Endothelial cell of umbilical vein (primary cell): Measurements from ENCODE around the gene EVX2.

Source experiments
- EZH2 ChIP-seq: IDR thresholded peaks from 2 replicates; pipeline ENCODE4 v1.6.1; 2012; ENCODE audit warnings: borderline replicate concordance, low read depth, mild to moderate bottlenecking, moderate library complexity, low read length, inconsistent platforms; ENCODE audit not compliant: severe bottlenecking
- FOS ChIP-seq: IDR thresholded peaks from 2 replicates; pipeline ENCODE4 v1.6.1; 2011; ENCODE audit warnings: mild to moderate bottlenecking, low read length, moderate library complexity, borderline replicate concordance; ENCODE audit not compliant: insufficient read depth
- GATA2 ChIP-seq: IDR thresholded peaks from 2 replicates; pipeline ENCODE4 v1.7.0; 2011; ENCODE audit warnings: low read depth, mild to moderate bottlenecking, moderate library complexity, mixed read lengths, low read length; ENCODE audit not compliant: insufficient read length, insufficient read depth
- POLR2A ChIP-seq: IDR thresholded peaks from 2 replicates; pipeline ENCODE4 v1.6.1; 2012; ENCODE audit warnings: low read depth, mild to moderate bottlenecking, control low read depth, low read length
- POLR2AphosphoS5 ChIP-seq: IDR thresholded peaks from 2 replicates; pipeline ENCODE4 v1.6.1; 2012; ENCODE audit warnings: low read depth, mild to moderate bottlenecking, control low read depth, low read length, moderate library complexity; ENCODE audit not compliant: insufficient read depth
- TF ChIP-seq, protein P1 (sequence below), 2 donors: IDR thresholded peaks; 1 replicate in 1 of 2; 2 replicates in 1 of 2; pipeline ENCODE4 v1.5.1; 2011; ENCODE audit warnings: low read length in 2 of 2, mild to moderate bottlenecking in 2 of 2, moderate library complexity in 2 of 2, control low read depth in 1 of 2, inconsistent platforms in 1 of 2, low read depth in 1 of 2; ENCODE audit not compliant: insufficient read depth in 1 of 2; ENCODE audit errors: extremely low read depth in 1 of 2

DNA sequence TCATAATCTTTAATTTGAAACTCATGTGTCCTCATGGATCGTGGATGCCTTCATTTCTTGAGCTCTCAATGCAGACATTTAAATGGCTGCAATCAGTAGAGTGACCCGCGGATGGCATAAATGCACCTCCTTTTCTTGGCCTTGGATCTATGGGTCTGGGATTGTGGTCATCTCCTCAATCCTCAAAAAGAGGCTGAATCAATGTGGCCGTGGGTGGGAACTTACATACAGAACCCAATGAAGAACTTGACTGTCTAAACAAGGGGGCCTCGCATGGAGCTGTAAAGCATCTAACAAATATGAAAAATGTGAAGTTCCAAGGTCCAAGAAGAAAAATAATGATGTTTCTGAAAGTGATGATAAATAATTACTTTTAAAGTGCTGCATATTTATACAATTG is 11.7 kb upstream of the EVX2 start:
- TF ChIP-seq, protein P1, sequence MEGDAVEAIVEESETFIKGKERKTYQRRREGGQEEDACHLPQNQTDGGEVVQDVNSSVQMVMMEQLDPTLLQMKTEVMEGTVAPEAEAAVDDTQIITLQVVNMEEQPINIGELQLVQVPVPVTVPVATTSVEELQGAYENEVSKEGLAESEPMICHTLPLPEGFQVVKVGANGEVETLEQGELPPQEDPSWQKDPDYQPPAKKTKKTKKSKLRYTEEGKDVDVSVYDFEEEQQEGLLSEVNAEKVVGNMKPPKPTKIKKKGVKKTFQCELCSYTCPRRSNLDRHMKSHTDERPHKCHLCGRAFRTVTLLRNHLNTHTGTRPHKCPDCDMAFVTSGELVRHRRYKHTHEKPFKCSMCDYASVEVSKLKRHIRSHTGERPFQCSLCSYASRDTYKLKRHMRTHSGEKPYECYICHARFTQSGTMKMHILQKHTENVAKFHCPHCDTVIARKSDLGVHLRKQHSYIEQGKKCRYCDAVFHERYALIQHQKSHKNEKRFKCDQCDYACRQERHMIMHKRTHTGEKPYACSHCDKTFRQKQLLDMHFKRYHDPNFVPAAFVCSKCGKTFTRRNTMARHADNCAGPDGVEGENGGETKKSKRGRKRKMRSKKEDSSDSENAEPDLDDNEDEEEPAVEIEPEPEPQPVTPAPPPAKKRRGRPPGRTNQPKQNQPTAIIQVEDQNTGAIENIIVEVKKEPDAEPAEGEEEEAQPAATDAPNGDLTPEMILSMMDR (IDR thresholded peaks at IDR 0.05; ENCODE audit: extremely low read depth in 1 of 2, insufficient read depth in 1 of 2, low read depth in 1 of 2, low read length in 2 of 2): no peak
- TF ChIP-seq EZH2 (no peak), POLR2A (no peak), GATA2 (no peak), FOS (no peak), POLR2AphosphoS5 (no peak)
